ENCODE data around the gene SLC12A9. TPM values are rescaled to one million over a fixed set of nuclear protein-coding genes. Genes with fewer than 3 reads are reported as not detected.
"Not testable (repeated sequence)": the region's sequence is repeated elsewhere in the genome, so short reads cannot be mapped to it uniquely, and the experiment has no call there.

Gene SLC12A9
- total RNA-seq, 1 experiment from 2014 or later = 29.9 TPM

DNA sequence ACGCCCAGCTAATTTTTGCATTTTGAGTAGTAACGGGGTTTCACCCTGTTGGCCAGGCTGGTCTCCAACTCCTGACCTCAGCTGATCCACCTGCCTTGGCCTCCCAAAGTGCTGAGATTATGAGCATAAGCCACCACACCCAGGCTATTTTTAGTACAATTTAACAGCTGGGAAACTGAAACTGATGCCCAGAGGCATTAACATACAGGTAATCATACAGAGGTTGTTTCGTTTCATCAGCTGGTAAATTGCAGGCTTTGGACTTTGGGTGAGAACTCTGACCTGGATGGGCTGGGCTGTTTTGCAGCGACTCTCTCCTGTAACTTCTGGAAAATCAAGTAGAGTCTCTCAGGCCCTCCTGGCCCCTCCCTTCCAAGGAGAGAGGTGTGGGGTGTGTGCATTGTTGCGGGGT is 49.4 kb downstream of the SLC12A9 start:
- Mint-ChIP-seq H3K36me3 (ENCODE audit: insufficient read depth, unreplicated experiment) (no peaks in the 10 kb centered on the region), H3K4me3 (ENCODE audit: low read depth, unreplicated experiment) (no peak overlapping the region), H3K9me3 (ENCODE audit: low read depth, unreplicated experiment) (no peaks in the 10 kb centered on the region), H3K4me1 (ENCODE audit: low read depth, unreplicated experiment) (no peaks in the 10 kb centered on the region), H3K27me3 (ENCODE audit: unreplicated experiment) (peaks cover 8% of the 10 kb centered on the region), H3K27ac (ENCODE audit: unreplicated experiment) (no peak overlapping the region)
- intact Hi-C loops (cut with micrococcal nuclease; ENCODE audit: unreplicated experiment) = no loop called here
- TF ChIP-seq, protein P1, sequence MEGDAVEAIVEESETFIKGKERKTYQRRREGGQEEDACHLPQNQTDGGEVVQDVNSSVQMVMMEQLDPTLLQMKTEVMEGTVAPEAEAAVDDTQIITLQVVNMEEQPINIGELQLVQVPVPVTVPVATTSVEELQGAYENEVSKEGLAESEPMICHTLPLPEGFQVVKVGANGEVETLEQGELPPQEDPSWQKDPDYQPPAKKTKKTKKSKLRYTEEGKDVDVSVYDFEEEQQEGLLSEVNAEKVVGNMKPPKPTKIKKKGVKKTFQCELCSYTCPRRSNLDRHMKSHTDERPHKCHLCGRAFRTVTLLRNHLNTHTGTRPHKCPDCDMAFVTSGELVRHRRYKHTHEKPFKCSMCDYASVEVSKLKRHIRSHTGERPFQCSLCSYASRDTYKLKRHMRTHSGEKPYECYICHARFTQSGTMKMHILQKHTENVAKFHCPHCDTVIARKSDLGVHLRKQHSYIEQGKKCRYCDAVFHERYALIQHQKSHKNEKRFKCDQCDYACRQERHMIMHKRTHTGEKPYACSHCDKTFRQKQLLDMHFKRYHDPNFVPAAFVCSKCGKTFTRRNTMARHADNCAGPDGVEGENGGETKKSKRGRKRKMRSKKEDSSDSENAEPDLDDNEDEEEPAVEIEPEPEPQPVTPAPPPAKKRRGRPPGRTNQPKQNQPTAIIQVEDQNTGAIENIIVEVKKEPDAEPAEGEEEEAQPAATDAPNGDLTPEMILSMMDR (IDR thresholded peaks at IDR 0.05; ENCODE audit: unreplicated experiment) = no peak
- BruUV-seq (replicated peaks) = no TSS peak
- CTCF ChIA-PET = interaction anchor here (0.7 kb wide), 1 partner anchor 34 kb away, joined by 6 read pairs; no protein-coding TSS in a partner anchor
- no peak for DNase-seq

DNA sequence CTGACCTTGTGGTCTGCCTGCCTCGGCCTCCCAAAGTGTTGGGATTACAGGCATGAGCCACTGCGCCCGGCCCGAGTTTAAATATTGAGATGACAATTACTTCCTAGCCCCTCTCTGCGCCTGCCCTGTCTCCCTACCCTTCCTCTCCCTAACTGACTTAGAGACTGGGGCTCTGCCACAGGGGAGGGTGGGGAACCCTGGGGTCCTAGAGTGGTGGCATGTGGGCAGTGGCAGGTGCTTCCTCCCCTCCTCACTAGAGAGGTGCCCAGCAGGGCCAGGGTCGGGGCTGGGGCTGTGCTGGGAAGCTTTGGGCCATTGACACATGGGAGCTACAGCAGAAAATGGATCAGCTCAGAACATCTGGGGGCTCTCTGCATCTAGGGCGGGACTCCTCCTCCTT is 50.1 kb downstream of the SLC12A9 start:
- BruUV-seq (replicated peaks) = no TSS peak
- CTCF ChIA-PET = interaction anchor here (0.7 kb wide), 1 partner anchor 128 kb away, joined by 4 read pairs; no protein-coding TSS in a partner anchor
- Mint-ChIP-seq H3K9me3 (ENCODE audit: low read depth, unreplicated experiment) (no peaks in the 10 kb centered on the region), H3K36me3 (ENCODE audit: insufficient read depth, unreplicated experiment) (no peaks in the 10 kb centered on the region), H3K27ac (ENCODE audit: unreplicated experiment) (no peak overlapping the region), H3K4me3 (ENCODE audit: low read depth, unreplicated experiment) (no peak overlapping the region), H3K27me3 (ENCODE audit: unreplicated experiment) (peaks cover 7% of the 10 kb centered on the region), H3K4me1 (ENCODE audit: low read depth, unreplicated experiment) (no peaks in the 10 kb centered on the region)
- intact Hi-C loops (cut with micrococcal nuclease; ENCODE audit: unreplicated experiment) = no loop called here
- DNase-seq = no peak
- TF ChIP-seq, protein P1 (IDR thresholded peaks at IDR 0.05; ENCODE audit: unreplicated experiment) = no peak

DNA sequence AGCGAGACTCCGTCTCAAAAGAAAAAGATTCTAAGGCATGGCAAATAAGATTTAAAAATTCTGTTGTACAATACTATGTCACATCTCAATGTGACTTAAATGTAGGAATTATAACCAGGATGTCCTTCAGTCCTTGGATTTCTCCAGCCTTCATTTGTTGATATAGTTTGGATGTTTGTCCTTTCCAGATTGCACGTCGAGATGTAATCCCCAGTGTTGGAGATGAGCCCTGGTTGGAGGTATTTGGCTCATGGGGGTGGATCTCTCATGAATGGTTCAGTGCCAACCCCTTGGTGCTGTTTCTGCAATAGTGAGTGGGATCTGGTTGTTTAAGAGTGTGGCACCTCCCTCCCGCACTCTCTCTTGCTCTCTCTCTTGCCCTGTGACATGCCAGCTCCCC is 56.0 kb downstream of the SLC12A9 start:
- Mint-ChIP-seq H3K4me1 (ENCODE audit: low read depth, unreplicated experiment) (no peaks in the 10 kb centered on the region), H3K36me3 (ENCODE audit: insufficient read depth, unreplicated experiment) (no peaks in the 10 kb centered on the region), H3K4me3 (ENCODE audit: low read depth, unreplicated experiment) (no peak overlapping the region), H3K9me3 (ENCODE audit: low read depth, unreplicated experiment) (peaks cover 2% of the 10 kb centered on the region), H3K27me3 (ENCODE audit: unreplicated experiment) (no peaks in the 10 kb centered on the region), H3K27ac (ENCODE audit: unreplicated experiment) (no peak overlapping the region)
- CTCF ChIA-PET = no interaction called here
- no peak for DNase-seq
- BruUV-seq (replicated peaks) = no TSS peak
- intact Hi-C loops (cut with micrococcal nuclease; ENCODE audit: unreplicated experiment) = no loop called here
- TF ChIP-seq, protein P1 (IDR thresholded peaks at IDR 0.05; ENCODE audit: unreplicated experiment) = no peak

DNA sequence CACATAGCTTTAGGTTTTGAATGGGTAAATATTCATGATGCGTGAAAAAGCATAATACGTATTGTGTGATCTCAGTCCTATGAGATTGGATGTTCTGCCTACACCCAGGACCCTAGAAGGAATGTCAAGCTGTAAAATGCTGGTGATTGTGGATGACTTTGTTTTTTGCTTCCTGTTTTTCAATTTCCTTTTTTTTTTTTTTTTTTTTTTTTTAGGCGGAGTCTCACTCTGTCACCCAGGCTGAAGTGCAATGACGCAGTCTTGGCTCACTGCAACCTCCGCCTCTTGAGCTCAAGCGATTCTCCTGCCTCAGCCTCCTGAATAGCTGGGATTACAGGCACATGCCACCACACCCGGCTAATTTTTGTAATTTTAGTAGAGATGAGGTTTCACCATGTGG is 57.9 kb downstream of the SLC12A9 start:
- CTCF ChIA-PET; H3K9me3 Mint-ChIP-seq (ENCODE audit: low read depth, unreplicated experiment); H3K27me3 Mint-ChIP-seq (ENCODE audit: unreplicated experiment); H3K27ac Mint-ChIP-seq (ENCODE audit: unreplicated experiment); H3K36me3 Mint-ChIP-seq (ENCODE audit: insufficient read depth, unreplicated experiment); BruUV-seq (replicated peaks); intact Hi-C loops (cut with micrococcal nuclease; ENCODE audit: unreplicated experiment); DNase-seq; H3K4me3 Mint-ChIP-seq (ENCODE audit: low read depth, unreplicated experiment): not testable (repeated sequence)
- peaks cover 17% of the 10 kb centered on the region for H3K4me1 Mint-ChIP-seq (ENCODE audit: low read depth, unreplicated experiment)

DNA sequence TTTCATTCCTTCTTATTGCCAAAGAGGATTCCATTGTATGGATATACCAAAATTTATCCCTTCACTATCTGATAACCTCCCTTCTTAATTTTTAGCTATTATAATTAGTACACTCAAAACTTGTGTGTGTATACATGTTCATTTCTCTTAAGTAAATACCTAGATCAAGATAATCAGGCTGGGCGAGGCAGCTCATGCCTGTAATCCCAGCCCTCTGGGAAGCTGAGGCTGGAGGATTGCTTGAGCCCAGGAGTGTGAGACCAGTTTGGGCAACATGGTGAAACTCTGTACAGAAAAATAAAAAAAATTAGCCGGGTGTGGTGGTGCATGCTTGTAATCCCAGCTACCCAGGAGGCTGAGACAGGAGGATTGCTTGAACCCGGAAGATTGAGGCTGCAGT is 59.0 kb downstream of the SLC12A9 start:
- intact Hi-C loops (cut with micrococcal nuclease; ENCODE audit: unreplicated experiment) = no loop called here
- no peak for DNase-seq
- no TSS peak for BruUV-seq (replicated peaks)
- no peak overlapping the region for H3K4me3 Mint-ChIP-seq (ENCODE audit: low read depth, unreplicated experiment)
- CTCF ChIA-PET = interaction anchor here (0.7 kb wide), 2 partner anchors 108 to 1059 kb away, joined by 5 to 6 read pairs; no protein-coding TSS in a partner anchor
- H3K4me1 Mint-ChIP-seq (ENCODE audit: low read depth, unreplicated experiment) = peaks cover 17% of the 10 kb centered on the region
- H3K9me3 Mint-ChIP-seq (ENCODE audit: low read depth, unreplicated experiment) = peaks cover 2% of the 10 kb centered on the region
- no peaks in the 10 kb centered on the region for H3K27me3 Mint-ChIP-seq (ENCODE audit: unreplicated experiment)
- no peak overlapping the region for H3K27ac Mint-ChIP-seq (ENCODE audit: unreplicated experiment)
- H3K36me3 Mint-ChIP-seq (ENCODE audit: insufficient read depth, unreplicated experiment) = peaks cover 9% of the 10 kb centered on the region
- TF ChIP-seq, protein P1 (IDR thresholded peaks at IDR 0.05; ENCODE audit: unreplicated experiment) = no peak
